Karpas-422 (cell line): ENCODE measurements around the gene PCBD2. TPM values are rescaled to one million over a fixed set of nuclear protein-coding genes. Genes with fewer than 3 reads are reported as not detected.
A peak's percentile ranks its signal among the peaks of the same experiment; 100 is the strongest.

Experiments used
- DNase-seq: peaks from one replicate; pipeline ENCODE4 v3.0.0-alpha.2; 2015
- H2AFZ ChIP-seq: fragments of 200-600 bp; sonication (generic); 2 replicates; pipeline ENCODE4 v1.6.1; 2014; ENCODE audit warnings: antibody characterized with exemption, low read length, mixed read lengths
- H3K27ac ChIP-seq: fragments of 200-600 bp; sonication (generic); 2 replicates; pipeline ENCODE4 v1.5.1; 2014; ENCODE audit warnings: mild to moderate bottlenecking, low read length, moderate library complexity
- H3K27me3 ChIP-seq: fragments of 200-600 bp; sonication (generic); 2 replicates; pipeline ENCODE4 v1.6.1; 2014; ENCODE audit warnings: low read length, mixed read lengths
- H3K36me3 ChIP-seq: fragments of 200-600 bp; sonication (generic); 2 replicates; pipeline ENCODE4 v1.6.1; 2014; ENCODE audit warnings: low read length, mixed read lengths; ENCODE audit not compliant: insufficient read depth
- H3K4me1 ChIP-seq: fragments of 200-600 bp; sonication (generic); 2 replicates; pipeline ENCODE4 v1.6.1; 2014; ENCODE audit warnings: mild to moderate bottlenecking, low read length, mixed read lengths
- H3K4me2 ChIP-seq: fragments of 200-600 bp; sonication (generic); 2 replicates; pipeline ENCODE4 v1.6.1; 2014; ENCODE audit warnings: low read length, low read depth, mild to moderate bottlenecking; ENCODE audit not compliant: poor library complexity, severe bottlenecking
- H3K4me3 ChIP-seq: fragments of 200-600 bp; sonication (generic); 2 replicates; pipeline ENCODE4 v1.5.1; 2014; ENCODE audit warnings: mild to moderate bottlenecking, antibody characterized with exemption, low read length, mixed read lengths
- H3K79me2 ChIP-seq: fragments of 200-600 bp; sonication (generic); 2 replicates; pipeline ENCODE4 v1.6.1; 2014; ENCODE audit warnings: mild to moderate bottlenecking, low read length, mixed read lengths
- H3K9ac ChIP-seq: fragments of 200-600 bp; sonication (generic); 2 replicates; pipeline ENCODE4 v1.6.0; 2014; ENCODE audit warnings: low read length
- H3K9me2 ChIP-seq: fragments of 200-600 bp; sonication (generic), shearing (Covaris generic); replicated peaks from 2 replicates; pipeline ENCODE4 v1.6.0; 2014; ENCODE audit warnings: mild to moderate bottlenecking, low read length, moderate library complexity; ENCODE audit not compliant: insufficient read depth
- H3K9me3 ChIP-seq: fragments of 300-700, 200-600 bp; sonication (generic); 2 replicates; pipeline ENCODE4 v1.6.1; 2014; ENCODE audit warnings: low read length, mixed read lengths
- H4K20me1 ChIP-seq: fragments of 200-600 bp; sonication (generic); 2 replicates; pipeline ENCODE4 v1.6.1; 2014; ENCODE audit warnings: mild to moderate bottlenecking, antibody characterized with exemption, low read length, low read depth; ENCODE audit not compliant: insufficient read depth
- total RNA-seq: library from RNA; depleted of rRNA; stranded (reverse); fragments of >200 nt; shearing (Covaris generic); gene quantifications from 2 replicates; pipeline ENCODE4 v1.2.3, GENCODE V29; 2014; ENCODE audit warnings: low replicate concordance

The PCBD2 gene
- total RNA-seq, 1 experiment from 2014 or later: 10.4 TPM

GRCh38 chr5:134934202-134934601 lies 29.3 kb downstream of the PCBD2 start:
- H2AFZ ChIP-seq: no peak overlapping the region
- peaks cover 26% of the 10 kb centered on the region for H3K79me2 ChIP-seq
- peak overlapping the region; percentile 56 for H3K9ac ChIP-seq
- peaks cover 36% of the 10 kb centered on the region for H3K36me3 ChIP-seq
- peak overlapping the region; percentile 34 for H3K4me3 ChIP-seq
- H3K4me1 ChIP-seq: peaks cover 82% of the 10 kb centered on the region
- no peaks in the 10 kb centered on the region for H4K20me1 ChIP-seq
- no peaks in the 10 kb centered on the region for H3K9me2 ChIP-seq
- H3K27ac ChIP-seq: peak overlapping the region; percentile 97
- H3K9me3 ChIP-seq: no peaks in the 10 kb centered on the region
- H3K4me2 ChIP-seq: peak overlapping the region; percentile 64
- no peak for DNase-seq
- H3K27me3 ChIP-seq: no peaks in the 10 kb centered on the region

GRCh38 chr5:134935711-134936602 lies 31.0 kb downstream of the PCBD2 start:
- no peak for DNase-seq
- 0 out of 2 replicates have a peak overlapping the region, but pooled peaks have one; percentile 34 for H3K4me3 ChIP-seq
- H3K9ac ChIP-seq: peak overlapping the region; percentile 56
- H4K20me1 ChIP-seq: no peaks in the 10 kb centered on the region
- peak overlapping the region; percentile 97 for H3K27ac ChIP-seq
- peak overlapping the region; percentile 64 for H3K4me2 ChIP-seq
- H3K9me2 ChIP-seq: no peaks in the 10 kb centered on the region
- peaks cover 74% of the 10 kb centered on the region for H3K4me1 ChIP-seq
- peaks cover 32% of the 10 kb centered on the region for H3K36me3 ChIP-seq
- H3K9me3 ChIP-seq: no peaks in the 10 kb centered on the region
- no peak overlapping the region for H2AFZ ChIP-seq
- H3K27me3 ChIP-seq: no peaks in the 10 kb centered on the region
- peaks cover 24% of the 10 kb centered on the region for H3K79me2 ChIP-seq

- no peaks in the 10 kb centered on the region for H3K27me3 ChIP-seq
- H3K27ac ChIP-seq: peak overlapping the region; percentile 97
- H3K4me2 ChIP-seq: peak overlapping the region; percentile 23
- no peak overlapping the region for H2AFZ ChIP-seq
- H3K9me2 ChIP-seq: no peaks in the 10 kb centered on the region
- H3K4me3 ChIP-seq: no peak overlapping the region
- H3K4me1 ChIP-seq: peaks cover 74% of the 10 kb centered on the region
- H3K36me3 ChIP-seq: peaks cover 33% of the 10 kb centered on the region
- peaks cover 17% of the 10 kb centered on the region for H3K79me2 ChIP-seq
- no peak for DNase-seq
- no peak overlapping the region for H3K9ac ChIP-seq
- H3K9me3 ChIP-seq: no peaks in the 10 kb centered on the region
- no peaks in the 10 kb centered on the region for H4K20me1 ChIP-seq
Observed at GRCh38 chr5:134937526-134937925, 32.6 kb downstream of the PCBD2 start.

GRCh38 chr5:134938030-134938429 lies 33.1 kb downstream of the PCBD2 start:
- Histone ChIP-seq H3K4me1 (peaks cover 79% of the 10 kb centered on the region), H3K27me3 (no peaks in the 10 kb centered on the region), H3K9ac (peak overlapping the region; percentile 13), H3K9me3 (no peaks in the 10 kb centered on the region), H3K79me2 (peaks cover 17% of the 10 kb centered on the region), H4K20me1 (no peaks in the 10 kb centered on the region), H3K4me2 (peak overlapping the region; percentile 23), H3K4me3 (no peak overlapping the region), H2AFZ (no peak overlapping the region), H3K36me3 (peaks cover 29% of the 10 kb centered on the region), H3K27ac (peak overlapping the region; percentile 97), H3K9me2 (no peaks in the 10 kb centered on the region)
- no peak for DNase-seq

GRCh38 chr5:134939500-134939899 lies 34.6 kb downstream of the PCBD2 start:
- no peak for DNase-seq
- Histone ChIP-seq H3K9me2 (no peaks in the 10 kb centered on the region), H3K4me2 (no peak overlapping the region), H3K27me3 (no peaks in the 10 kb centered on the region), H3K9me3 (no peaks in the 10 kb centered on the region), H3K27ac (peak overlapping the region; percentile 97), H3K4me3 (no peak overlapping the region), H3K9ac (no peak overlapping the region), H3K79me2 (peaks cover 17% of the 10 kb centered on the region), H3K36me3 (peaks cover 22% of the 10 kb centered on the region), H3K4me1 (peaks cover 80% of the 10 kb centered on the region), H4K20me1 (no peaks in the 10 kb centered on the region), H2AFZ (no peak overlapping the region)

GRCh38 chr5:134943547-134943946 lies 38.6 kb downstream of the PCBD2 start:
- H3K36me3 ChIP-seq: peaks cover 4% of the 10 kb centered on the region; the same call in 1 of the 2 replicates
- H3K27ac ChIP-seq: peak overlapping the region; percentile 96
- peaks cover 66% of the 10 kb centered on the region for H3K4me1 ChIP-seq
- H3K4me2 ChIP-seq: peak overlapping the region; percentile 69
- peak; percentile 70 for DNase-seq
- H3K9ac ChIP-seq: peak overlapping the region; percentile 66
- peaks cover 6% of the 10 kb centered on the region; the same call in 1 of the 2 replicates for H3K79me2 ChIP-seq
- no peak overlapping the region for H2AFZ ChIP-seq
- peak overlapping the region; percentile 47 for H3K4me3 ChIP-seq
- no peaks in the 10 kb centered on the region for H3K9me2 ChIP-seq
- no peaks in the 10 kb centered on the region for H4K20me1 ChIP-seq
- no peaks in the 10 kb centered on the region for H3K27me3 ChIP-seq
- no peaks in the 10 kb centered on the region for H3K9me3 ChIP-seq

GRCh38 chr5:134944630-134945029 lies 39.7 kb downstream of the PCBD2 start:
- Histone ChIP-seq H3K27ac (peak overlapping the region; percentile 96), H3K36me3 (peaks cover 4% of the 10 kb centered on the region; the same call in 1 of the 2 replicates), H2AFZ (no peak overlapping the region), H4K20me1 (no peaks in the 10 kb centered on the region), H3K4me2 (peak overlapping the region; percentile 69), H3K9me2 (no peaks in the 10 kb centered on the region), H3K9ac (peak overlapping the region; percentile 66), H3K4me1 (peaks cover 57% of the 10 kb centered on the region), H3K79me2 (peaks cover 6% of the 10 kb centered on the region; the same call in 1 of the 2 replicates), H3K27me3 (no peaks in the 10 kb centered on the region), H3K4me3 (peak overlapping the region; percentile 47), H3K9me3 (no peaks in the 10 kb centered on the region)
- DNase-seq: no peak

GRCh38 chr5:134945041-134945440 lies 40.1 kb downstream of the PCBD2 start:
- H4K20me1 ChIP-seq: no peaks in the 10 kb centered on the region
- peak overlapping the region; percentile 69 for H3K4me2 ChIP-seq
- peaks cover 6% of the 10 kb centered on the region; the same call in 1 of the 2 replicates for H3K79me2 ChIP-seq

More at GRCh38 chr5:134945041-134945440, 40.1 kb downstream of the PCBD2 start:
- Histone ChIP-seq H3K4me3 (peak overlapping the region; percentile 47), H3K36me3 (peaks cover 4% of the 10 kb centered on the region; the same call in 1 of the 2 replicates), H3K27me3 (no peaks in the 10 kb centered on the region), H2AFZ (no peak overlapping the region), H3K27ac (peak overlapping the region; percentile 96), H3K9me3 (no peaks in the 10 kb centered on the region), H3K4me1 (peaks cover 56% of the 10 kb centered on the region), H3K9me2 (no peaks in the 10 kb centered on the region), H3K9ac (peak overlapping the region; percentile 66)
- DNase-seq: peak; percentile 86
